Measurements from ENCODE around the gene EBF3. TPM values are rescaled to one million over a fixed set of nuclear protein-coding genes. Genes with fewer than 3 reads are reported as not detected.

EBF3 gene
- total RNA-seq, 1 donor from 2014 or later: 544 TPM

DNA sequence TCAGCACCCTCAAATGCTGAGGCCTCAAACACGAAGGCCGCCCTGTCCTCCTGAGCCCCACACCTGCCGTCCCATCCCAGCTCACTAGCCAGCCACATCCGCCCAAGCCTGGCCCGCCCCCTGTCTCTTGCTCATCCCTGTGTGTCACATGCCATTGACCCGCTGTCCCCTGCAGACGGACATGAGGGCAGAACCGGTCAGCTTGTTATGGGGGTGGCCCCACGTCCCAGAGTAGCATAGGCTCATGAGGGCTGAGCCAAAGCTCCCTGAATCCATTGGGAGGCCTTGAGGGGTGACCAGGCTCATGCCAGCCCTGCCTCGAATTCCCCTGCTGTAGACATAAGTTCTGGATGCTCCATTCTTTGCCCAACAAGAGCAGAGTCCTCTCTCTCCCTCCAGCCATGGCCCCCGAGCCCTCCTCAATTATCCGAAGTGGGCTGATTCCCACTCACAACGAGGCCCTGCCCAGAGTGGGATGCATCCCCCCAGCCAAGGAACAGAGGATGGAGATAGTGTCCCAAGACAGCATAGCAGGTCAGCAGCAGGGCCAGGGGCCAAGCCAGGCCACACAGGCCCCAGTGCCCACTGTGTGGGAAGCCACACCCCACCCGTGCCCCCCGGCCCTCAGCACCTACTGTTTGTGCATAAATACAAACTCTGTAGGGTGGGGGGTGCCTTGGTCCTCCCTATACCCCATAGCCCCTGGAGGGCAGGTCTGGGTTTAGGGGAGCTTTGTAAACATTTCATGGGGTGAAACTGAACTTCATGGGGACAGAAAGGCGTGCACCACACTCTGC lies 42.1 kb downstream of the EBF3 start:
- Mint-ChIP-seq H3K9me3 (ENCODE audit: unreplicated experiment) (peaks cover 55% of the 10 kb centered on the region), H3K27me3 (ENCODE audit: unreplicated experiment) (peaks cover 43% of the 10 kb centered on the region), H3K4me3 (ENCODE audit: unreplicated experiment) (no peak overlapping the region), H3K4me1 (ENCODE audit: low read depth, unreplicated experiment) (peaks cover 44% of the 10 kb centered on the region), H3K36me3 (ENCODE audit: unreplicated experiment) (peaks cover 11% of the 10 kb centered on the region), H3K27ac (ENCODE audit: unreplicated experiment) (peak overlapping the region; percentile 43)
- DNase-seq: peak; percentile 11
- TF ChIP-seq, protein P1, sequence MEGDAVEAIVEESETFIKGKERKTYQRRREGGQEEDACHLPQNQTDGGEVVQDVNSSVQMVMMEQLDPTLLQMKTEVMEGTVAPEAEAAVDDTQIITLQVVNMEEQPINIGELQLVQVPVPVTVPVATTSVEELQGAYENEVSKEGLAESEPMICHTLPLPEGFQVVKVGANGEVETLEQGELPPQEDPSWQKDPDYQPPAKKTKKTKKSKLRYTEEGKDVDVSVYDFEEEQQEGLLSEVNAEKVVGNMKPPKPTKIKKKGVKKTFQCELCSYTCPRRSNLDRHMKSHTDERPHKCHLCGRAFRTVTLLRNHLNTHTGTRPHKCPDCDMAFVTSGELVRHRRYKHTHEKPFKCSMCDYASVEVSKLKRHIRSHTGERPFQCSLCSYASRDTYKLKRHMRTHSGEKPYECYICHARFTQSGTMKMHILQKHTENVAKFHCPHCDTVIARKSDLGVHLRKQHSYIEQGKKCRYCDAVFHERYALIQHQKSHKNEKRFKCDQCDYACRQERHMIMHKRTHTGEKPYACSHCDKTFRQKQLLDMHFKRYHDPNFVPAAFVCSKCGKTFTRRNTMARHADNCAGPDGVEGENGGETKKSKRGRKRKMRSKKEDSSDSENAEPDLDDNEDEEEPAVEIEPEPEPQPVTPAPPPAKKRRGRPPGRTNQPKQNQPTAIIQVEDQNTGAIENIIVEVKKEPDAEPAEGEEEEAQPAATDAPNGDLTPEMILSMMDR (IDR thresholded peaks at IDR 0.05; ENCODE audit: partially characterized antibody, unreplicated experiment): no peak

DNA sequence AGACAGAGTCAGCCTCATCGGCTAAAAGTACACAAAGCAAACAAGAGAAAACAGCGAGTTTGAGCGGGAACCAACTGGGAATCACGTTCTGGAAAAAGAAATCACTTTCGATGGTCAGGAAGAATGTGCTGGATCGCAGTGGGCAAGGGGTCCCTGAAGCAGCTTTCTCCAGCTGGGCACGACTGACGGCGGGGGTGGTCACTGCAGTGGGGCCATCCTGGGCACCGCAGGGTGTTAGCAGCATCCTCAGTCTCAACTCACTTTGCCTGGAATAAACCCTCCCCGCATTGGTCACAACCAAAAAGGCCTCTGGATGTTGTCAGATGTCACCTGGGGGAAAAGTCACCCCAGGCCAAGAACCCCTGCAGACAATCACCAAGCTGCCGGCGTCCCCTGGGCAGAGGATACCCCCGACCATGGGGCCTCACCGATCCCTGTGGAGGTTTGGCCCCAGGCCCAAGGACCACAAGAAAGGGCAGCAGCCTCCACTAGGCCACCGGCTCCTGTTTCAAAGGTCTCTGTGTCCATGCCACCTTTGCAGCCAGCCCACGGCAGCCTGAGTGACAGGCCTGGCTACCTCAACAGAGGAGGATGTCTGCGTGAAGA lies 42.9 kb downstream of the EBF3 start:
- H3K27me3 Mint-ChIP-seq (ENCODE audit: unreplicated experiment): peaks cover 47% of the 10 kb centered on the region

DNA sequence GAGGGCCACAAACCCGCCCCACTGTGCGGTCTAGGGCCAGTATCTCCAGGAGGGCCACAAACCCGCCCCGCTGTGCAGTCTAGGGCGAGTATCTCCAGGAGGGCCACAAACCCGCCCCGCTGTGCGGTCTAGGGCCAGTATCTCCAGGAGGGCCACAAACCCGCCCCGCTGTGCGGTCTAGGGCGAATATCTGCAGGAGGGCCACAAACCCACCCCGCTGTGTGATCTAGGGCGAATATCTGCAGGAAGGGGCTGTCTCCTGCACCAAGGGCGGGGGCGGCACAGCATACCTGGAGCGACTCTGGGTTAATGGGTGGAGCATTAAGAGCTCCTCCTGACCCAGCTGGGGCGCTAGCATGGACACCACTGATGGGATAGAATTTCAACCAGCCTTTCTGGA lies 43.9 kb downstream of the EBF3 start:
- DNase-seq: peak; percentile 5
- peak overlapping the region; percentile 43 for H3K27ac Mint-ChIP-seq (ENCODE audit: unreplicated experiment)
- peak overlapping the region; percentile 5 for H3K4me3 Mint-ChIP-seq (ENCODE audit: unreplicated experiment)
- peaks cover 45% of the 10 kb centered on the region for H3K27me3 Mint-ChIP-seq (ENCODE audit: unreplicated experiment)
- peaks cover 56% of the 10 kb centered on the region for H3K9me3 Mint-ChIP-seq (ENCODE audit: unreplicated experiment)
- peaks cover 11% of the 10 kb centered on the region for H3K36me3 Mint-ChIP-seq (ENCODE audit: unreplicated experiment)
- H3K4me1 Mint-ChIP-seq (ENCODE audit: low read depth, unreplicated experiment): peaks cover 47% of the 10 kb centered on the region

More for the DNA sequence above, 42.9 kb downstream of the EBF3 start:
- peak; percentile 11 for DNase-seq
- TF ChIP-seq, protein P1 (IDR thresholded peaks at IDR 0.05; ENCODE audit: partially characterized antibody, unreplicated experiment): no peak
- Mint-ChIP-seq H3K9me3 (ENCODE audit: unreplicated experiment) (peaks cover 56% of the 10 kb centered on the region), H3K27ac (ENCODE audit: unreplicated experiment) (peak overlapping the region; percentile 4), H3K4me1 (ENCODE audit: low read depth, unreplicated experiment) (peaks cover 49% of the 10 kb centered on the region), H3K4me3 (ENCODE audit: unreplicated experiment) (peak overlapping the region; percentile 5), H3K36me3 (ENCODE audit: unreplicated experiment) (peaks cover 11% of the 10 kb centered on the region)

DNA sequence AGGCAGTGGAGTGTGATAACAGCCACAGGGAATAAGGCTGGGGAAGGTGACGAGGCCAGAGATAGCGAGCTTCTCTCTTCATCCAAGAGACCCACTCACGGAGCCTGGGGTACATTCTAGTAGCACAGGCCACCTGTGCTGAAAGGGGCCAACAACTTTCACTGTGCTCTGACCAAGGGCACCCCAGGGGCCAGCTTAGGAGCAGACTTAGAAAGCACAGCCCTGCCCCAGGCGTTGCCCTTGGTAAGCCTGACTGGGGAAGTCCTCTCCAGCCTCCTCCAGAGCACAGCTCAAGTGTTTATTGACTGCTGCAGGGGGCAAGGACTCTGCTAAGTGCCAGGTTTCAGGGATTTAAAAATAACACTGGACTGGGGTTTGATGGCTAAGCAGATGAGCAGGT lies 44.7 kb downstream of the EBF3 start:
- Mint-ChIP-seq H3K9me3 (ENCODE audit: unreplicated experiment) (peaks cover 59% of the 10 kb centered on the region), H3K4me1 (ENCODE audit: low read depth, unreplicated experiment) (peaks cover 52% of the 10 kb centered on the region), H3K36me3 (ENCODE audit: unreplicated experiment) (peaks cover 11% of the 10 kb centered on the region), H3K27ac (ENCODE audit: unreplicated experiment) (no peak overlapping the region), H3K27me3 (ENCODE audit: unreplicated experiment) (peaks cover 44% of the 10 kb centered on the region), H3K4me3 (ENCODE audit: unreplicated experiment) (no peak overlapping the region)
- peak; percentile 10 for DNase-seq
- TF ChIP-seq, protein P1 (IDR thresholded peaks at IDR 0.05; ENCODE audit: partially characterized antibody, unreplicated experiment): no peak

DNA sequence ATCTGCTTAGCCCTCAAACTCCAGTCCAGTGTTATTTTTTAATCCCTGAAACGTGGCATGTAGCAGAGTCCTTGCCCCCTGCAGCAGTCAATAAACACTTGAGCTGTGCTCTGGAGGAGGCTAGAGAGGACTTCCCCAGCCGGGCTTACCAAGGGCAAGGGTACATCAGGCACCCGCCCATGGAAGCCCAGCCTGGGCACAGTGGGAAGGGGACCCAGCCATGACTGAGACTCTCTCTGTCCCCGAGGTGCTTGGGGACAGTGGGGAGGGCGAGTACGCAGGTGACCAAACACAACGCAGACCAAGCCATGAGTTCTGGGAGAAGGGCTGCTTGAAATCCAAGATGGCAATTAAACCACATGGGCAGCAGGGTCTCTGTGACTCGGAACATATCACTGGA lies 45.2 kb downstream of the EBF3 start:
- peak; percentile 11 for DNase-seq
- TF ChIP-seq, protein P1 (IDR thresholded peaks at IDR 0.05; ENCODE audit: partially characterized antibody, unreplicated experiment): no peak
- H3K4me3 Mint-ChIP-seq (ENCODE audit: unreplicated experiment): no peak overlapping the region
- peak overlapping the region; percentile 28 for H3K27ac Mint-ChIP-seq (ENCODE audit: unreplicated experiment)
- peaks cover 56% of the 10 kb centered on the region for H3K4me1 Mint-ChIP-seq (ENCODE audit: low read depth, unreplicated experiment)
- H3K9me3 Mint-ChIP-seq (ENCODE audit: unreplicated experiment): peaks cover 61% of the 10 kb centered on the region
- peaks cover 49% of the 10 kb centered on the region for H3K27me3 Mint-ChIP-seq (ENCODE audit: unreplicated experiment)
- peaks cover 11% of the 10 kb centered on the region for H3K36me3 Mint-ChIP-seq (ENCODE audit: unreplicated experiment)

Data from glutamatergic neuron (in vitro differentiated cells).